ENCODE data around the gene SMIM36.

SMIM36 gene

GRCh38 chr17:55510986-55511721, at the start of gene SMIM36:
Gene SMIM36 (minus strand): TSS chr17:55511452.
- no peak within 1 kb of the TSS for H3K4me3 ChIP-seq (ENCODE audit: low read depth in 1 of 5, low read length in 5 of 5)
- H3K36me3 ChIP-seq (ENCODE audit: control insufficient read depth in 5 of 5, insufficient read depth in 5 of 5, low read length in 5 of 5) = no peaks in the 10 kb centered on the region
- H3K27ac ChIP-seq (ENCODE audit: low read depth, low read length) = no peak within 1 kb of the TSS
- H3K9me3 ChIP-seq (ENCODE audit: control insufficient read depth in 5 of 5, low read length in 5 of 5) = no peaks in the 10 kb centered on the region
- H3K4me1 ChIP-seq (ENCODE audit: control insufficient read depth in 5 of 5, insufficient read depth in 5 of 5, low read length in 5 of 5) = peaks cover 0 to 8% (median 6%) of the 10 kb centered on the region in 5 donors
- H3K9ac ChIP-seq (ENCODE audit: low read length in 5 of 5) = no peak within 1 kb of the TSS
- no peaks in the 10 kb centered on the region for H3K27me3 ChIP-seq (ENCODE audit: control insufficient read depth in 5 of 5, insufficient read depth in 4 of 5, low read length in 5 of 5)

DNA sequence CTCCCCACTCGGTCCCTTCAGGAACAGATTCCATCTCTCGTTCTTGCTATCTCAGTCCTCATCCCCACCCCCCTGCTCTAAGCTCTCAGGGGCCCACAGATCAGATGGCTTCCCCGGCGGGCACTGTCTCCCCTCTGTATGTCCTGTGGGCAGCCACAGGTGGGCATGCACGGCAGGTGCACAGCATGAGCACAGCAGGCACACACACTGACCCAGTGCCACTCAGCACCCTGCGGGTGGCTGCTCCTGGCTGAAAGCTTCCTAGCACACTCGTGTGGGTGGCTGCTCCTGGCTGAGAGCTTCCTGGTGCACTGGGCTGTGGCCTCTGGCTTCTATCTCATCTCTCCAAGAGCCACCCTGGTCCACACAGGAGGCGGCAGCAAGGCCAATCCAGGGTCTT, 44.5 kb upstream of the SMIM36 start:
- H3K9ac ChIP-seq (ENCODE audit: low read length in 5 of 5) = no peak overlapping the region
- no peak overlapping the region for H3K4me3 ChIP-seq (ENCODE audit: low read depth in 1 of 5, low read length in 5 of 5)
- no peak overlapping the region for H3K27ac ChIP-seq (ENCODE audit: low read depth, low read length)
- H3K36me3 ChIP-seq (ENCODE audit: control insufficient read depth in 5 of 5, insufficient read depth in 5 of 5, low read length in 5 of 5) = no peaks in the 10 kb centered on the region
- no peaks in the 10 kb centered on the region for H3K4me1 ChIP-seq (ENCODE audit: control insufficient read depth in 5 of 5, insufficient read depth in 5 of 5, low read length in 5 of 5)
- H3K27me3 ChIP-seq (ENCODE audit: control insufficient read depth in 5 of 5, insufficient read depth in 4 of 5, low read length in 5 of 5) = no peaks in the 10 kb centered on the region
- H3K9me3 ChIP-seq (ENCODE audit: control insufficient read depth in 5 of 5, low read length in 5 of 5) = no peaks in the 10 kb centered on the region

GRCh38 chr17:55549140-55549539, 37.9 kb upstream of the SMIM36 start:
- no peaks in the 10 kb centered on the region for H3K36me3 ChIP-seq (ENCODE audit: control insufficient read depth in 5 of 5, insufficient read depth in 5 of 5, low read length in 5 of 5)
- peak overlapping the region; percentile 68 for H3K27ac ChIP-seq (ENCODE audit: low read depth, low read length)
- no peaks in the 10 kb centered on the region for H3K27me3 ChIP-seq (ENCODE audit: control insufficient read depth in 5 of 5, insufficient read depth in 4 of 5, low read length in 5 of 5)
- peaks cover 0 to 18% (median 14%) of the 10 kb centered on the region in 5 donors for H3K4me1 ChIP-seq (ENCODE audit: control insufficient read depth in 5 of 5, insufficient read depth in 5 of 5, low read length in 5 of 5)
- H3K9me3 ChIP-seq (ENCODE audit: control insufficient read depth in 5 of 5, low read length in 5 of 5) = peaks cover 0 to 8% (median 4%) of the 10 kb centered on the region in 5 donors
- H3K9ac ChIP-seq (ENCODE audit: low read length in 5 of 5) = no peak overlapping the region
- peak overlapping the region in 1 of 5 donors; percentile 8 for H3K4me3 ChIP-seq (ENCODE audit: low read depth in 1 of 5, low read length in 5 of 5)

- H3K36me3 ChIP-seq (ENCODE audit: control insufficient read depth in 5 of 5, insufficient read depth in 5 of 5, low read length in 5 of 5) = no peaks in the 10 kb centered on the region
- peak overlapping the region; percentile 68 for H3K27ac ChIP-seq (ENCODE audit: low read depth, low read length)
- H3K27me3 ChIP-seq (ENCODE audit: control insufficient read depth in 5 of 5, insufficient read depth in 4 of 5, low read length in 5 of 5) = no peaks in the 10 kb centered on the region
- peak overlapping the region in 3 of 5 donors; percentile 4 to 24 (median 20) for H3K9ac ChIP-seq (ENCODE audit: low read length in 5 of 5)
- peak overlapping the region in 1 of 5 donors; percentile 1 for H3K4me3 ChIP-seq (ENCODE audit: low read depth in 1 of 5, low read length in 5 of 5)
- peaks cover 0 to 8% (median 4%) of the 10 kb centered on the region in 5 donors for H3K9me3 ChIP-seq (ENCODE audit: control insufficient read depth in 5 of 5, low read length in 5 of 5)
- peaks cover 0 to 18% (median 14%) of the 10 kb centered on the region in 5 donors for H3K4me1 ChIP-seq (ENCODE audit: control insufficient read depth in 5 of 5, insufficient read depth in 5 of 5, low read length in 5 of 5)
Observed at GRCh38 chr17:55546991-55547664, 35.9 kb upstream of the SMIM36 start.

GRCh38 chr17:55546481-55546880, 35.2 kb upstream of the SMIM36 start:
- Histone ChIP-seq H3K27me3 (ENCODE audit: control insufficient read depth in 5 of 5, insufficient read depth in 4 of 5, low read length in 5 of 5) (no peaks in the 10 kb centered on the region), H3K9ac (ENCODE audit: low read length in 5 of 5) (no peak overlapping the region), H3K36me3 (ENCODE audit: control insufficient read depth in 5 of 5, insufficient read depth in 5 of 5, low read length in 5 of 5) (no peaks in the 10 kb centered on the region), H3K27ac (ENCODE audit: low read depth, low read length) (peak overlapping the region; percentile 68), H3K9me3 (ENCODE audit: control insufficient read depth in 5 of 5, low read length in 5 of 5) (peaks cover 0 to 8% (median 4%) of the 10 kb centered on the region in 5 donors), H3K4me3 (ENCODE audit: low read depth in 1 of 5, low read length in 5 of 5) (no peak overlapping the region), H3K4me1 (ENCODE audit: control insufficient read depth in 5 of 5, insufficient read depth in 5 of 5, low read length in 5 of 5) (peaks cover 0 to 18% (median 14%) of the 10 kb centered on the region in 5 donors)

DNA sequence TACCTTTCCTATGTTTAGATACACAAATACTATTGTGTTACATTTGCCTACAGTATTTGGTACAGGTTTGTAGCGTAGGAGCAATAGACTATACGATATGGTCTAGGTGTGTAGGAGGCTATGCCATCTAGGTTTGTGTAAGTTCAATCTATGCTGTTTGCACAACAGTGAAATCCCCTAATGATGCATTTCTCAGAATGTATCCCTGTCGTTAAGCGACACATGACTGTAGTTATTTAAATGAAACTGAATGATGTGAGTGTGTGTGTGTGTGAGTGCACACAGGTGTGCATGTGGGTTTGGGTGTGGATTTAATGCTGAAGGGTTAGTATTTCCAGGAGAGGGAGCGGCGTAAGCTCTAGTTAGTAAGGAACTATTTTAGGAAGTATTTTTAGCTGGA, 34.6 kb upstream of the SMIM36 start:
- H3K27ac ChIP-seq (ENCODE audit: low read depth, low read length) = no peak overlapping the region
- no peaks in the 10 kb centered on the region for H3K36me3 ChIP-seq (ENCODE audit: control insufficient read depth in 5 of 5, insufficient read depth in 5 of 5, low read length in 5 of 5)
- no peak overlapping the region for H3K9ac ChIP-seq (ENCODE audit: low read length in 5 of 5)
- H3K4me3 ChIP-seq (ENCODE audit: low read depth in 1 of 5, low read length in 5 of 5) = no peak overlapping the region
- peaks cover 0 to 8% (median 4%) of the 10 kb centered on the region in 5 donors for H3K9me3 ChIP-seq (ENCODE audit: control insufficient read depth in 5 of 5, low read length in 5 of 5)
- H3K4me1 ChIP-seq (ENCODE audit: control insufficient read depth in 5 of 5, insufficient read depth in 5 of 5, low read length in 5 of 5) = peaks cover 0 to 18% (median 14%) of the 10 kb centered on the region in 5 donors
- H3K27me3 ChIP-seq (ENCODE audit: control insufficient read depth in 5 of 5, insufficient read depth in 4 of 5, low read length in 5 of 5) = no peaks in the 10 kb centered on the region

DNA sequence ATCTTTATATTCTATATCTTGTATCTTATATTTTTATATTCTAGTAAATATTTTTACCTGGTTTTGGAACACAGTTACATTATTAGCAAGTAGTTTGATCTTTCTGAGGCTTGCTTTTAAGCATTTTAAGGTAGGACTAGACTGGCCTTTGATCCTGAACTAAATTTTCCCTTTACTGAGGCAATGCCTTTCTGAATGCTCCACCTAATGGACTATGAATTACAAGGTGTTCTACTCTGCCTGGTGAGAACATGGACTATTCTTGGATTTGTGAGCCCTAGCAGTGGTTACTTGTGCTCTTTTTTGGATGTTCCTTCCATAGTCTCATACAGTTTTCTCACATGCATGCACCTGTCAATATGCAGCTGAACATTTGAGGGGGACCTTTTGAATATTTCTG, 32.5 kb upstream of the SMIM36 start:
- Histone ChIP-seq H3K4me3 (ENCODE audit: low read depth in 1 of 5, low read length in 5 of 5) (no peak overlapping the region), H3K27ac (ENCODE audit: low read depth, low read length) (no peak overlapping the region), H3K36me3 (ENCODE audit: control insufficient read depth in 5 of 5, insufficient read depth in 5 of 5, low read length in 5 of 5) (no peaks in the 10 kb centered on the region), H3K9ac (ENCODE audit: low read length in 5 of 5) (no peak overlapping the region), H3K27me3 (ENCODE audit: control insufficient read depth in 5 of 5, insufficient read depth in 4 of 5, low read length in 5 of 5) (no peaks in the 10 kb centered on the region), H3K9me3 (ENCODE audit: control insufficient read depth in 5 of 5, low read length in 5 of 5) (peaks cover 0 to 3% (median 2%) of the 10 kb centered on the region in 5 donors), H3K4me1 (ENCODE audit: control insufficient read depth in 5 of 5, insufficient read depth in 5 of 5, low read length in 5 of 5) (peaks cover 0 to 23% (median 14%) of the 10 kb centered on the region in 5 donors)

DNA sequence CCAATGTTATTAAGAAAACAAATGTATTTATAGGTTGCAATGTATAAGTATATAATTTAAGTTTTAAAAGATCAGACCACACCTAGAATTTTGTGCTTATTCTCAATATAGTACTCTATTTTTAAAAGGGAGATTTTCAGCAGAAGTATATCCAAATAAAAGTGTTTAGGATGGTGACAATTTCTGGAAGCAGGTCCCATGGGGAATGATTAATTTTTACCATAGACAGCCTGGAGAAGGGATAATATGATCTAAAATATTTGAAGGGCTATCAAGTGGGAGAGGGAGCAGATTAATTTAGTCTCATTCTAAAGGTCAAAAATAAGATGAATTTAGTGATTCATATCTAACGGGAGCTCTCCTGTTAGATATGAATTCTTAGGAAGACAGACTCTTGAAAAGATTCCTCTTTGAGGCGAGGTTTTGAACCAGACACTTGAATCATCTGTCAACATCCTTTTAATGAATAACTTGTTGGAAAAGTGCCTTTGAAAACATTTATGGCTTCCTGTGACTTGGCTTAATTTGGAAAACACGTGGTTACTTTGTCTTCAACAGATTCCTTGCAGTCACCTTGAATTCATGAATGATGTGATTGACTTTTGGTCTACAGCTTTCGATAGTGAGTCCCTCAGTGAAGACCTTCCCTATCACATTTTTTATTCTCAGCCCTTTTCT, 29.3 kb upstream of the SMIM36 start:
- no peak overlapping the region for H3K4me3 ChIP-seq (ENCODE audit: low read depth in 1 of 5, low read length in 5 of 5)
- peaks cover 0 to 5% (median 0%) of the 10 kb centered on the region in 5 donors for H3K4me1 ChIP-seq (ENCODE audit: control insufficient read depth in 5 of 5, insufficient read depth in 5 of 5, low read length in 5 of 5)
- H3K9ac ChIP-seq (ENCODE audit: low read length in 5 of 5) = no peak overlapping the region
- H3K36me3 ChIP-seq (ENCODE audit: control insufficient read depth in 5 of 5, insufficient read depth in 5 of 5, low read length in 5 of 5) = no peaks in the 10 kb centered on the region
- no peak overlapping the region for H3K27ac ChIP-seq (ENCODE audit: low read depth, low read length)
- no peaks in the 10 kb centered on the region for H3K9me3 ChIP-seq (ENCODE audit: control insufficient read depth in 5 of 5, low read length in 5 of 5)
- no peaks in the 10 kb centered on the region for H3K27me3 ChIP-seq (ENCODE audit: control insufficient read depth in 5 of 5, insufficient read depth in 4 of 5, low read length in 5 of 5)

GRCh38 chr17:55536205-55536604, 25.0 kb upstream of the SMIM36 start:
- H3K4me1 ChIP-seq (ENCODE audit: control insufficient read depth in 5 of 5, insufficient read depth in 5 of 5, low read length in 5 of 5) = peaks cover 0 to 5% (median 3%) of the 10 kb centered on the region in 5 donors
- no peak overlapping the region for H3K4me3 ChIP-seq (ENCODE audit: low read depth in 1 of 5, low read length in 5 of 5)
- no peaks in the 10 kb centered on the region for H3K27me3 ChIP-seq (ENCODE audit: control insufficient read depth in 5 of 5, insufficient read depth in 4 of 5, low read length in 5 of 5)
- no peaks in the 10 kb centered on the region for H3K36me3 ChIP-seq (ENCODE audit: control insufficient read depth in 5 of 5, insufficient read depth in 5 of 5, low read length in 5 of 5)
- H3K27ac ChIP-seq (ENCODE audit: low read depth, low read length) = no peak overlapping the region
- H3K9me3 ChIP-seq (ENCODE audit: control insufficient read depth in 5 of 5, low read length in 5 of 5) = no peaks in the 10 kb centered on the region
- H3K9ac ChIP-seq (ENCODE audit: low read length in 5 of 5) = no peak overlapping the region

- no peak overlapping the region for H3K9ac ChIP-seq (ENCODE audit: low read length in 5 of 5)
- H3K27ac ChIP-seq (ENCODE audit: low read depth, low read length) = no peak overlapping the region
- H3K4me1 ChIP-seq (ENCODE audit: control insufficient read depth in 5 of 5, insufficient read depth in 5 of 5, low read length in 5 of 5) = peaks cover 0 to 3% (median 0%) of the 10 kb centered on the region in 5 donors
- H3K4me3 ChIP-seq (ENCODE audit: low read depth in 1 of 5, low read length in 5 of 5) = no peak overlapping the region
- H3K9me3 ChIP-seq (ENCODE audit: control insufficient read depth in 5 of 5, low read length in 5 of 5) = no peaks in the 10 kb centered on the region
- no peaks in the 10 kb centered on the region for H3K27me3 ChIP-seq (ENCODE audit: control insufficient read depth in 5 of 5, insufficient read depth in 4 of 5, low read length in 5 of 5)
- H3K36me3 ChIP-seq (ENCODE audit: control insufficient read depth in 5 of 5, insufficient read depth in 5 of 5, low read length in 5 of 5) = no peaks in the 10 kb centered on the region
Observed at GRCh38 chr17:55533608-55534007, 22.4 kb upstream of the SMIM36 start.
